Natural killer cell (primary cell): ENCODE measurements around the gene PTPRR. TPM values are rescaled to one million over a fixed set of nuclear protein-coding genes. Genes with fewer than 3 reads are reported as not detected.

ENCODE experiments used
- ATAC-seq, 3 donors: fragments of 150-1000 bp in 2 of 3; fragments of 200-7000 bp in 1 of 3; cut with Tn5 transposase; 1 replicate in 1 of 3; 2 replicates in 2 of 3; pipeline ENCODE4 v1.10.0; 2021; ENCODE audit warnings: mild to moderate bottlenecking in 2 of 3, moderate library complexity in 2 of 3
- DNase-seq, 2 donors: peaks; one replicate each; pipeline versions ENCODE4 v3.0.0 to v3.0.0-alpha.2; 2013 to 2021; ENCODE audit warnings: mixed read lengths in 1 of 2
- H3K27ac ChIP-seq: one replicate; pipeline ENCODE4 v1.5.1; 2013; ENCODE audit warnings: mild to moderate bottlenecking, low read length
- H3K27me3 ChIP-seq: one replicate; pipeline ENCODE4 v1.6.1; 2013; ENCODE audit warnings: low read length; ENCODE audit not compliant: control insufficient read depth, insufficient read depth
- H3K36me3 ChIP-seq: one replicate; pipeline ENCODE4 v1.6.1; 2013; ENCODE audit warnings: low read length; ENCODE audit not compliant: control insufficient read depth, insufficient read depth
- H3K4me1 ChIP-seq: one replicate; pipeline ENCODE4 v1.6.1; 2013; ENCODE audit warnings: low read length; ENCODE audit not compliant: control insufficient read depth, insufficient read depth
- H3K4me3 ChIP-seq: one replicate; pipeline ENCODE4 v1.5.1; 2013; ENCODE audit warnings: low read length
- H3K9me3 ChIP-seq: one replicate; pipeline ENCODE4 v1.6.1; 2013; ENCODE audit warnings: low read length; ENCODE audit not compliant: control insufficient read depth, insufficient read depth
- H3K27ac Mint-ChIP-seq, 2 donors: one replicate each; pipeline ENCODE4 v1.8.0; 2022; ENCODE audit warnings: mild to moderate bottlenecking in 2 of 2, mixed read lengths in 2 of 2, moderate library complexity in 1 of 2
- H3K27me3 Mint-ChIP-seq, 2 donors: one replicate each; pipeline ENCODE4 v1.8.0; 2022; ENCODE audit warnings: low read depth in 2 of 2, mixed read lengths in 2 of 2
- H3K36me3 Mint-ChIP-seq: one replicate; pipeline ENCODE4 v1.8.0; 2022; ENCODE audit warnings: mixed read lengths
- H3K4me1 Mint-ChIP-seq, 2 donors: one replicate each; pipeline ENCODE4 v1.8.0; 2022; ENCODE audit warnings: mixed read lengths in 2 of 2
- H3K4me3 Mint-ChIP-seq: one replicate; pipeline ENCODE4 v1.8.0; 2022; ENCODE audit warnings: mild to moderate bottlenecking, moderate library complexity, mixed read lengths
- H3K9me3 Mint-ChIP-seq, 2 donors: one replicate each; pipeline ENCODE4 v1.8.0; 2022; ENCODE audit warnings: mixed read lengths in 2 of 2
- CTCF ChIP-seq: fragments of 200-600 bp; IDR thresholded peaks from one replicate; pipeline ENCODE4 v1.8.0; 2022; ENCODE audit warnings: antibody characterized with exemption
- WGBS: methylation state at CpG from one replicate; pipeline ENCODE4 v1.1.7; 2013; ENCODE audit warnings: missing lambda C conversion rate; ENCODE audit not compliant: insufficient coverage; 5-methylcytosine and 5-hydroxymethylcytosine counted together
- intact Hi-C: fragments of 100-400 bp; cut with micrococcal nuclease; formaldehyde crosslinking; loops from one replicate; pipeline ENCODE4 v1.14.2; 2022
- total RNA-seq, 4 donors: library from RNA; stranded (reverse); fragments of 120-200 nt in 1 of 4; gene quantifications; one replicate each; pipeline versions ENCODE4 v1.2.3 to v1.2.4, GENCODE V29; 2013 to 2022

The PTPRR gene
- total RNA-seq, 3 donors from 2014 or later (not counting 1 experiment from before 2014, with no cell fraction given) = 0.91 to 1.3 TPM; not detected in 1

- Histone ChIP-seq H3K4me1 (peaks cover 15% of the 10 kb centered on the region), H3K36me3 (no peaks in the 10 kb centered on the region), H3K9me3 (no peaks in the 10 kb centered on the region), H3K27ac (no peak overlapping the region), H3K4me3 (no peak overlapping the region), H3K27me3 (no peaks in the 10 kb centered on the region)
- H3K9me3 Mint-ChIP-seq = no peaks in the 10 kb centered on the region
- DNase-seq (no peak), ATAC-seq (no peak)
- no peak overlapping the region for H3K4me3 Mint-ChIP-seq
- no peaks in the 10 kb centered on the region for H3K27me3 Mint-ChIP-seq
- intact Hi-C loops = loop anchor here (10.0 kb wide), 1 partner anchor 47 kb away; no protein-coding TSS in a partner anchor
- H3K36me3 Mint-ChIP-seq = no peaks in the 10 kb centered on the region
- peaks cover 45 to 47% of the 10 kb centered on the region in 2 donors for H3K4me1 Mint-ChIP-seq
- WGBS = 85% methylated on average over 2 of the region's 2 CpGs
- no peak for TF ChIP-seq CTCF
- peak overlapping the region; percentile 14 to 63 for H3K27ac Mint-ChIP-seq
Observed at GRCh38 chr12:70641691-70642090, 278.8 kb downstream of the PTPRR start.

- Histone ChIP-seq H3K9me3 (no peaks in the 10 kb centered on the region), H3K27ac (no peak overlapping the region), H3K4me1 (peaks cover 12% of the 10 kb centered on the region), H3K27me3 (no peaks in the 10 kb centered on the region), H3K4me3 (no peak overlapping the region), H3K36me3 (no peaks in the 10 kb centered on the region)
- 90% methylated on average over 1 of the region's 1 CpG for WGBS
- Mint-ChIP-seq H3K27ac (peak overlapping the region; percentile 14 to 63), H3K27me3 (peaks cover 0 to under 1% of the 10 kb centered on the region in 2 donors), H3K9me3 (no peaks in the 10 kb centered on the region), H3K4me1 (peaks cover 37 to 39% of the 10 kb centered on the region in 2 donors), H3K4me3 (no peak overlapping the region), H3K36me3 (no peaks in the 10 kb centered on the region)
- DNase-seq = no peak
- intact Hi-C loops = loop anchor here (10.0 kb wide), 1 partner anchor 46 kb away; no protein-coding TSS in a partner anchor
- TF ChIP-seq CTCF = no peak
- no peak for ATAC-seq
Observed at GRCh38 chr12:70640901-70641300, 279.6 kb downstream of the PTPRR start.

GRCh38 chr12:70639535-70639934 lies 281.0 kb downstream of the PTPRR start:
- DNase-seq = no peak
- Mint-ChIP-seq H3K4me1 (peaks cover 23 to 26% of the 10 kb centered on the region in 2 donors), H3K27me3 (peaks cover 0 to 6% of the 10 kb centered on the region in 2 donors), H3K4me3 (no peak overlapping the region), H3K36me3 (no peaks in the 10 kb centered on the region), H3K27ac (no peak overlapping the region), H3K9me3 (no peaks in the 10 kb centered on the region)
- H3K9me3 ChIP-seq = no peaks in the 10 kb centered on the region
- H3K4me3 ChIP-seq = no peak overlapping the region
- peaks cover 3% of the 10 kb centered on the region for H3K4me1 ChIP-seq
- no peak for TF ChIP-seq CTCF
- intact Hi-C loops = no loop called here
- ATAC-seq = no peak
- no peaks in the 10 kb centered on the region for H3K27me3 ChIP-seq
- 100% methylated on average over 1 of the region's 2 CpGs for WGBS
- no peak overlapping the region for H3K27ac ChIP-seq
- no peaks in the 10 kb centered on the region for H3K36me3 ChIP-seq
